ENCODE measurements around the gene B3GNT4. TPM values are rescaled to one million over a fixed set of nuclear protein-coding genes. Genes with fewer than 3 reads are reported as not detected.

Gene B3GNT4
- total RNA-seq, 2 donors from 2014 or later, result 0.69 to 1.7 TPM

DNA sequence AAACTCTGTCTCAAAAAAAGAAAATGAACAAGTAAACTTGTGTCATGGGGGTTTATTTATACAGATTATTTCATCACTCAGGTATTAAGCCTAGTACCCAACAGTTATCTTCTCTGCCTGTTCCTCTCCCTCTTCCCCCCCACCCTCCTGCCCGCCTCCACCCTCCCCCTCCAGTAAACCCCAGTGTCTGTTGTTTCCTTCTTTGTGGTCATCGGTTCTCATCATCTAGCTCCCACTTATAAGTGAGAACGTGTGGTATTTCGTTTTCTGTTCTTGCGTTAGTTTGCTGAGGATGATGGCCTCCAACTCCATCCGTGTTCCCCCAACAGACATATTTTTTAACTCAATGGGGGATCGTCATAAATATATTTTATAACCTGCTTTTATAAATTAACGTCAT, 41.8 kb upstream of the B3GNT4 start:
- Histone ChIP-seq H3K9ac (ENCODE audit: low read depth in 2 of 2, low read length in 2 of 2) (no peak overlapping the region), H3K4me3 (no peak overlapping the region), H3K27me3 (no peaks in the 10 kb centered on the region), H3K4me1 (no peaks in the 10 kb centered on the region), H3K36me3 (no peaks in the 10 kb centered on the region), H3K9me3 (no peaks in the 10 kb centered on the region), H3K27ac (no peak overlapping the region)
- no peak for TF ChIP-seq CTCF (IDR thresholded peaks at IDR 0.05)
- DNase-seq, result no peak
- intact Hi-C loops (cut with DNase I), result no loop called here

- no peaks in the 10 kb centered on the region for H3K4me1 ChIP-seq
- H3K36me3 ChIP-seq, result no peaks in the 10 kb centered on the region
- intact Hi-C loops (cut with DNase I), result no loop called here
- no peaks in the 10 kb centered on the region for H3K9me3 ChIP-seq
- no peak for TF ChIP-seq CTCF (IDR thresholded peaks at IDR 0.05)
- H3K27ac ChIP-seq, result no peak overlapping the region
- no peaks in the 10 kb centered on the region for H3K27me3 ChIP-seq
- H3K4me3 ChIP-seq, result no peak overlapping the region
- no peak overlapping the region for H3K9ac ChIP-seq (ENCODE audit: low read depth in 2 of 2, low read length in 2 of 2)
- DNase-seq, result no peak
These were observed 40.5 kb upstream of the B3GNT4 start for GRCh38 chr12:122162976-122163375.

DNA sequence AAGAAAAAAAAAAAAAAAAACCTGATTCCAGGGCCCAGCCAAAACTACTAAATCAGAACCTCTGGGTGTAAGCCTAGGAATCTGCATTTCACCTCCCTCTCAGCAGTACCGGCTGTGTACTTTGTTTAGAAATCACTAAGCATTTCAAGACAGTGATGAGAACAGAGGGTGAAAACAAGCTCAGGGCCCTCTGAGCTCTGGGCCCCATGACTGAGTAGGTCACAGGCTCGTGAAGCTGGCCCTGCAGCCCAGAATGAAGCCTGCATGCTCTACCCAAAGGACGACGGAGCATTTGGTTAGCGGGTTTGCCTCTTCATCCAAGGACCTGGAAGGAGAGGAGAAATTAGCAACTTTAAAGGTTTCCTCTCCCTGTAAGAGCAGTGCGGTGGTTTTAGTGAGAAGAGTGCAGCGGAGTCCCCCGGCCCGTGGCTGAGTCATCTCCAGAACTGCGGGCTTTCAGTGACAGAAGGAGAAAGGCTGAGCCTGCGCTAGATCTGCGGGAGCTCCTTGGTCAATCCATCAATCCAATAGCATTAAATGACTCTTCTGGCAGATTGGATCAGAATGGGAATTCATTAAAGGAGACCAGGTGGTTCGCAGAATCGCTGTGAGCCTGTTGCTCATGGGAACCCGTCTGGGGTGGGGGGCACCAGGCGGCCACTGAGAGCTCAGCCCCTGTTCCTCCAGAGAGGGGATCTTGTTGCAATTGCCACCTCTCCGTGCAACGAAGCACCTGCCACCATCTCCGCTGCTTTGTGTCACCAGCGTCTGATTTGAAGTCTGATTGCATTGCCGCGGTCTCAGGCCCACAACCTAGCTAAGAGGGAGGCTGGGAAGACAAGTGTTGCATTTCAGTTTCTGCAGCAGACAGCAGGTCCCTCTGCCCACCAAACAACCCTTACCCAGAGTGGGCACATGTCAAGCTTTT, 36.8 kb upstream of the B3GNT4 start:
- no peak for DNase-seq
- H3K27me3 ChIP-seq, result no peaks in the 10 kb centered on the region
- H3K27ac ChIP-seq, result no peak overlapping the region
- no peaks in the 10 kb centered on the region for H3K9me3 ChIP-seq
- intact Hi-C loops (cut with DNase I), result no loop called here
- H3K4me1 ChIP-seq, result no peaks in the 10 kb centered on the region
- no peak for TF ChIP-seq CTCF (IDR thresholded peaks at IDR 0.05)
- no peak overlapping the region for H3K9ac ChIP-seq (ENCODE audit: low read depth in 2 of 2, low read length in 2 of 2)
- H3K4me3 ChIP-seq, result no peak overlapping the region
- H3K36me3 ChIP-seq, result no peaks in the 10 kb centered on the region

- intact Hi-C loops (cut with DNase I), result no loop called here
These were observed 36.1 kb upstream of the B3GNT4 start for GRCh38 chr12:122167356-122167925.

DNA sequence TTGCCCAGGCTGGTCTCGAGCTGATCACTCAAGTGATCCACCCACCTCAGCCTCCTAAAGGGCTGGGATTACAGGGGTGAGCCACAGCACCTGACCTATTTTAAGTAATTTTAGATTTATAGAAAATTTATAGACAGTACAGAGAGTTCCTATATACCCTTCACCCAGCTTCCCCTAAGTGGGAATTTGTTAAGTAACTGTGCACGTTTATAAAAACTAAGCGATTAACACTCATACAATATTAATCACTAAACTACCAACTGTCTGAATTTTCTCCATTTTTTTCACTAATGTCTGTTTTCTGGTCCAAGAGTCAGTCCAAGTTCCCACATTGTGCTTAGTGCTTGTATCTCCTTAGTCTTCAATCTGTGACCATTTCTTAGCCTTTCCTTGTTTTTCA, 35.0 kb upstream of the B3GNT4 start:
- Histone ChIP-seq H3K36me3 (no peaks in the 10 kb centered on the region), H3K9me3 (no peaks in the 10 kb centered on the region), H3K27me3 (no peaks in the 10 kb centered on the region), H3K9ac (ENCODE audit: low read depth in 2 of 2, low read length in 2 of 2) (no peak overlapping the region), H3K27ac (no peak overlapping the region), H3K4me1 (no peaks in the 10 kb centered on the region), H3K4me3 (no peak overlapping the region)
- TF ChIP-seq CTCF (IDR thresholded peaks at IDR 0.05), result no peak
- no peak for DNase-seq
- intact Hi-C loops (cut with DNase I), result no loop called here

More at GRCh38 chr12:122167356-122167925, 36.1 kb upstream of the B3GNT4 start:
- Histone ChIP-seq H3K4me1 (no peaks in the 10 kb centered on the region), H3K9me3 (no peaks in the 10 kb centered on the region), H3K36me3 (no peaks in the 10 kb centered on the region), H3K9ac (ENCODE audit: low read depth in 2 of 2, low read length in 2 of 2) (no peak overlapping the region), H3K4me3 (no peak overlapping the region), H3K27me3 (no peaks in the 10 kb centered on the region), H3K27ac (no peak overlapping the region)
- no peak for DNase-seq
- TF ChIP-seq CTCF (IDR thresholded peaks at IDR 0.05), result no peak
